HG03378 (cell line): Measurements from ENCODE around the gene SQSTM1.

Source experiments
- ATAC-seq: cut with Tn5 transposase; IDR thresholded peaks from one replicate; pipeline ENCODE4 v1.9.1; 2021; ENCODE audit warnings: mild to moderate bottlenecking, moderate library complexity; ENCODE audit not compliant: unreplicated experiment

Gene SQSTM1

DNA sequence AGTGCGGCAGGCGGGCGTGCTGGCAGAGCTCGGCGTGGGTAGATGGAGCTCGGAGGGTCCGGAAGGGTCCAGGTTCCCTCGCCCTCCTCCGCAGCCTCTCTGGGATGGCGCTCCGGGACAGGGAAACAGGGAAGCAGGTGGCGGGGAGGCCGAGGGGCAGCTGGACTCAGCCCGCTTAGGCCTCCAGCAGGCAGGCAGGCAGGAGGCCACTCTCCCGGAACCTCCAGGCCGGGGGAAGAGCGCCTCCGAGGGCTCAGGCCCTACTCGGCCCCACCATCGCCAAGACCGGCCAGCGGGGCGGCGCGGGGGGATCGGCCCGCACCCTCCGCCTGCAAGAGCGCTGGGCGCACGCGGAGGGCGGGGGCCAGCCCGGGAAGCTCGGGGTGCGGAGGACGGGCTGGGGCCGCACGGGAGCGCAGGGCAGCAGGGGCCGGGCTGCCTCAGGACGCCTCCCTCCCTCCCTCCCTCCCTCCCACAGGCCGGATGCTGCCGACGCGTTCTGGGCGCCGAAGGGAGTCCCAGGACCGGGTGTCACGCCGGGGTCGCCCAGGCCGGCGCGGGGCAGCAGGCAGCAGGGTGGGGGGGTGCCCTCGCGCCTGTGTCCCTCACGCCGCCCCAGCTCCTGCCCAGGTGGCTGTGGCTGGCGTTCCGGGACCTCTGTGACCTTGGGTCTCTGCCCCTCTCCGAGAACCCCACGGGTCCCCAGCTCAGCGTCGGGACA, 15.0 kb upstream of the SQSTM1 start:
- ATAC-seq, result no peak

DNA sequence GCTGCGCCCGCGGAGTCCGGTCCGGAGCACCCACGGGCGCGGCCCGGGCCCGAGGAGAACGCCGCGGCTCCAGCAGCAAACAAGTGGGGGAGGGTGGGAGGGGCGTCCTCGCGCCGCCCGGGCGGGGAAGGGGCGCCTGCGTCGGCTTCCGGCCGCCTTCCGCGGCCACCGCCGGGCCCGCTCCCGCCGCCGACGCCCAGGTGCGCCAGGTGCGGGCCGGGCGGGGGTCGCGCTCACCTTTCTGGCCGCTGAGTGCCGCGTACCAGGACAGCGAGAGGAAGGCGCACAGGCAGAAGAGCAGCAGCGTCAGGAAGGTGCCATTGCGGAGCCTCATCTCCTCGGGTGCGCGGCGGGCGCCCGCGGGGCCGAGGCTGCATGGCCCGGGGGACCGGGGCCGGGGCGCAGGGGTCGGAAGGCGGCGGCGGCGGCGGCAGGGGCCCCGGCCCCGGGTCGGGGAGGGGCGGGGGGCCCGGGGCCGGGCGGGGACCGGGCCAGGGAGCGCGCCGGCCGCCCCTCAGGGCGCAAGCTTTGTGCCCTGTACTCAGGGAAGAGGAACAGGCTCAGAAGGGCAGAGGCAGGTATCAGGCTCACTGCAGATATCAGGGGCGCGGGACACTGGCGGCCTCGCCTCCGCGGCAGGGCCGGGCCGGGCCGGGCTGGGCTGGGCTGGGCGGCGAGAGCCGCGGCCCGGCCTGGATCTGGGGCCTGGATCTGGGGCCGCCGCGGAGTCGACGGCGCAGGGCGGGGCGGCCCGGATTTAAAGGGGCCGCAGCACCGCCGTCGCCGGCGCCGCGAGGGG, 14.3 kb upstream of the SQSTM1 start, which contains the start of gene MGAT4B:
Gene MGAT4B, minus strand, starts transcription at position 617 of the 799 bp plus-strand sequence. Its CDS starts 283 bp downstream, at position 334.
- ATAC-seq, result peak; percentile 30

DNA sequence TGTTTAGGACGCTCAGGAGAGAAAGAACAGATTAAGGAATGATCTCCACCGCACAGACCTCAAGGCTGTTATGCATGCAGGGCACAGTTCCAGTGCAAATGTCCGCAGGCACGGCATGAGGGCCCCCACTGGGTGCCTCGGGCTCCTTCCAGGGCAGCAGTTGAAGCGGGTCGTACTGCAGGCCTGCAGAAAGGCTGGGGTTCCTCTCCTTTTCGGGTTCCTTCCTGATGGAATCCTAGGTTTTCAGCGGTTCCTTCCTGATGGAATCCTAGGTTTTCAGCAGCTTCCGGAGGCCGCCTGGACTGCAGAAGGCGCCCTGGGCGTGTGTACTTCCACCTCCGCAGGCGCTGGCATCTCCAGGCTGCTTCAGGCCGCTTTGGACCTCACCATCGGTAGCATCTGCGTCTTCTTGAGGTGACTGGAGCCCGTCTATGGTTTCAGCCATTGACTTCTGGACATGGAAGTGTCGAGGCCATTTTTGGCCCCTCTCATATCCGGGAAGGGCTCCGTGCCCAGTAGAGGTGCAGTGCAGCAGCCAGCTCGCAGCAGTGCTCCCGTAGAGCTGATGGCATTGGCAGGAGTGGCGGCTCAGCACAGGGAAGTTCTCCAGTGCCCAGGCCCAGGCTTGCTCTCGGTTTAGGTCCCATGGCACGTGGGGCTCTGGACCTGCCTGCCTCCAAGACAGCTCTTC, 8.4 kb upstream of the SQSTM1 start:
- ATAC-seq, result no peak

DNA sequence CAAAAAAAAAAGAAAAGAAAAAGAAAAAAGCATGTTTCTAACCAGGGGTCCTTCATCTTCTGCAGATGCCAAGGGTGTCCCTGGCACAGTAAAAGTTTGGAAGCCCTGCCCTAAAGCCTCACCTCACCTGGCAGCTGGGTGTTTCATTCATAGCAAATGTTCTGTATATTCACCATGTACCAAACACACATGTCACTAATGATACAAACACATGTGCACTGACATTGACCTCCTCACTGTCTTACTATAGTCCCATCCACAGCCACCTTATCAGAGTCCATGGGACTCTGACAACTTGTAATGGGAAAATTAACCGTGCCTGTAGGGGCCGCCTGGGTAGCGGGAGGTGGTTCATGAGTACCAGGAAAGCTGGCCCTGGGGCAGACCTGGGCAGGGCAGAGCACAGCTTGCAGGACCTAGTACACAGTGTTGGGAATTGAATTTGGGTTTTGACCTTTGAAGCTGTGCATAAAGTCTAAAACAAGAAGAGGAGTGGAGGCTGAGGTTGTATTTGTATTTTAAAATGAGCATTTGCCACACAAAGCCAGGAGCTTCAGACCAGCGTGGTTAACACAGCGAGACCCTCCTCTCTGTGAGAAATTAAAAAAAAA, 7.6 kb upstream of the SQSTM1 start:
- ATAC-seq, result no peak

DNA sequence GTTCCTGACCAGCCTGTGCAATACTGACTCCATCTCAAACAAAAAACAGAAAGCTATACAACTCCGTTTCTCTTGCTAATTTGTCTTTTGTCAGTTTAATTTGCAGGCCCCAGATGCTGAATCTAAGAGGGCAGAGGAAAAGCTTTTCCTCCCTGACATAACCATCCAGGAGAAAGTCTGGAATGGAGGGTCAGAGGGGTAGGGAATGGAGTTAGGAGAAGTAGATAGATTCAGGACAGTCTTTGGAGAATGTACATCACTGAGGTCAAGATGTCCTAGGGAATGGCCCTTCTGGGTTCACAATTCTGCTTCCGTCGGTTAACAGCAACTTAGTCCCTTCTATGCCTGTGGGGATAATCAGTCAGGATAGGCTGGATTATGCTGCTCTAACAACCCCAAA, 6.6 kb upstream of the SQSTM1 start:
- no peak for ATAC-seq

DNA sequence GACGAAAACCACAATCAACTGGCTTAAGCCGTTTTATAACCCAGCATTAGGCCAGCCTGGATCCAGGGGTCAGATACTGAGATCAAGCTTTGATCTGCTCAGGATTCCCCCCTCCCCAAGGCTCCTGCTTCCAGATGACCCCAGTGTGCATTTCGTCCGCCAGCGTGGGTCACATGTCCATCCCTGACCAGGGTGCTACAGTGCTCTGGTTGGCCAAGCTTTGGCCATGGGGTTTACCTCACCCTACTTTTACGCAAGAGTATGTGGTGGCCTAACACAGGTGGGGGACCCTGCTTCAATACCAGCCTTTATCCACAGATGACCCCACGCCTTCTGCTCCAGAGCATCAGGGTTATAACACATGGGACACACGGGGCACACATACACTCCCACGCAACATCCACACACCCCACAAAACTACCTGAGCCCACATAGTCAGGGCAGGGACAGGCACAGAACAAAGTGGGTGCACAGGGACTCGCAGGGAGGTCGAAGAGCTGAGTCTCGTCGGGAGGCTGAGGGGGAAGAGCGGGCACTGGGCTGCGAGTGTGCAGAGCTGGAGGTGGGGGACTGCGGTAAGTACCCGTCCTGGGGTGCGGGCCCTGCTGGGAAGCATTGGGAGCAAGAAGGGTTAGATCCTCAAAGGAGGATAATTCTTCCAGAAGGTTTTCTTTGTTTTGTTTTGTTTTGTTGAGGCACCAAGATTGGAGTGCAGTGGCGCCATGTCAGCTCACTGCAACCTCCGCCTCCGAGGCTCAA, 5.0 kb upstream of the SQSTM1 start:
- no peak for ATAC-seq

DNA sequence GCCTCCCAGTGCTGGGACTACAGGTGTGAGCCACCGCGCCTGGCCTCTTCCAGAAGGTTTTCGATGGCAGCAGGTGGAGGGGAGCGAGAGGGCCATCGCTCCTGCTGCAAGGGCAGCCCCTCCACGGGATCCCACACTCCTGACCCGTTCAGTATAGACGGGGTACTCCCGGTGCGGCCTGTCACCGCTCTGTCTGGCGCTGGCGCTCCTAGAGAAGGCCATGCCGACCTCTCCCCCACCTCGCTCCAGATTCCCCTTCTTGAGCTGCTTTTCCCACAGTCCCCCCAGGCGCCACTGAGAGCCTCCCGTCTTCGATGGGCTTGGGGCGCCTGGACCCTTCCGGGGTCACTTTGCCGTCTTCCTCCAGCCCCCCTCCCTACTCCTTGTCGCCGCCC, 4.3 kb upstream of the SQSTM1 start:
- no peak for ATAC-seq

DNA sequence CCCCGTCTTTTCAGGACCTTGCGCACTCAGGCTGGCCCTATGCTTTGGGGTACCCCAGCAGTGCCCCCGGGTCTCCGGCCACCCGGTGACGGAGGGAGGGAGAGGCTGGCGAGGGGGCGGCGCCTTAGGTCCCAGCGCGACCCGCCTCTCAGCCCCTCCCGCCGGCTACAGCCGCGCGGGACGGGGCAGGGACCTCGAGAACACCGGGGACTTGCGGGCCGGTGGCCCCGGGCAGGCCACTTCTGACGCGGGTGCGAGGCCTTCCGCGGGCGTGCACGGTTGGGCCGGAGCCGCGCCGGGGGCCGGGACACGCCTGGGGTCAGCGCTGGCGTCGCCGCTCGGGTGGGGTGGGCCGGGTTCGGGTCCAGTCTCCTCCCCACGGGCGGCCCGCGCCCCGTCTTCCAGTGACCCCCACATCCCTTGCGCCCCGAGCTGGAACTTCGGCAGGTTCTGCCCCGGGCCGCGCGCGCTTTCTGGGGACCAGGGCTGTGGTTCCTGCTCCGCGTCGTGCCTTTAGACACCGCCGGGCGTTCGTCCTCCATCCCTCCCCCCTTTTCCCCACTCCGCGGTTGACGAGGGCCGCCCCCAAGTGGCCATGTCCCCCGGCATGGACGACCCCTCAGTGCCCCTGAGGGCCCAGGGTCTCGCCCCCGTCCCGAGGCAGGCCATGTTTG, 3.8 kb upstream of the SQSTM1 start:
- ATAC-seq, result no peak

DNA sequence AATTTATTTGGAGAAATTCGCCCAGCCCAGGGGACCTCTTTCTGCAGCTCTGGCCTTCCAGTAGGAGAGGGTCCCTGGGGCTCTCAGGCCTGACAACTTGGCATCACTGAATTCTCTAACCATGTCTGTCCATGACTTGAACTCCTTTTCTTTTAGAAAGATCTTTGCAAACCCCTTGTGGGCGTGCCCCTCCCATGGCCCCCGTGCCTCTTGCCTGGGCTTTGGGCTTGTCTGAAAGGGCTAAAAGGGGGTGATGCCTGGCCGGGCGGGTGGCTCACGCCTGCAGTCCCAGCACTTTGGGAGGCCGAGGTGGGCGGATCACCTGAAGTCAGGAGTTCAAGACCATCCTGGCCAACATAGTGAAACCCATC, 3.2 kb upstream of the SQSTM1 start:
- no peak for ATAC-seq

DNA sequence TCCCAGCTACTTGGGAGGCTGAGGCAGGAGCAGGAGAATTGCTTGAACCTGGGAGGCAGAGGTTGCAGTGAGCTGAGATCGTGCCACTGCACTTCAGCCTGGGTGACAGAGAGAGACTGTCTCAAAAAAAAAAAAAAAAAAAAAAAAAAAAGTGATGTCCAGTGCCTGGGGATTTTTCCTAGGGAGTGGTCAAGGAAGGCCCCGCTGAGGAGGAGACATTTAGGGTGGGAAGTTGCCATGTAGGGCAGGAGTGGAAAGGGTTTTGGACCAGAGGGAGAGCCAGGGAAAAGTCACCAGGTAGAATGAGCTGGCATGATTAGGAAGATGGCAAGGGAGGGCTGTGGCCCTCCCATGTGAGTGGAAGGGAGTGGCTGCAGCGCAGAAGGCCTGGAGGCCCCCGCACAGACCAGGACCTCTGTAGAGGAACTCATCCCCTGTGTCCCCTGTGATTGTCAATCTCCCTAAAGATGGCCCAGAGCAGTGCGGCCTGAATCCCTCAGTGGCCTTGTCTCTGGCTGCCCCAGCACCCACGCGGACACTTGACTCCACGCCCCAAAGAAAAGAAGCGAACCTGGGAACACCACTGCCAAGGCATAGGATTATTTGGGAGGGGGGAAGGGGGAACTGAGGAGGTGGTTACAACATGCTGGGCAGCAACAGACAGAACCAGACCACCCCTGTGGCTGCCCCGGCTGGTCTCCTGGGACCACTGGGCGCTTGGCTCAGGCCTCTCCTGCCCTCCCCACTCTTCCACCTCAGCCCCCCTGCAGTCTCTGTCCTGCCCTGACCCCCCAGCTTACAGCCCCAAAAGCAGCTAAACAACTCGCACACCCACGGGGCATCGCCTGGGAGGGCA, 2.6 kb upstream of the SQSTM1 start:
- no peak for ATAC-seq

DNA sequence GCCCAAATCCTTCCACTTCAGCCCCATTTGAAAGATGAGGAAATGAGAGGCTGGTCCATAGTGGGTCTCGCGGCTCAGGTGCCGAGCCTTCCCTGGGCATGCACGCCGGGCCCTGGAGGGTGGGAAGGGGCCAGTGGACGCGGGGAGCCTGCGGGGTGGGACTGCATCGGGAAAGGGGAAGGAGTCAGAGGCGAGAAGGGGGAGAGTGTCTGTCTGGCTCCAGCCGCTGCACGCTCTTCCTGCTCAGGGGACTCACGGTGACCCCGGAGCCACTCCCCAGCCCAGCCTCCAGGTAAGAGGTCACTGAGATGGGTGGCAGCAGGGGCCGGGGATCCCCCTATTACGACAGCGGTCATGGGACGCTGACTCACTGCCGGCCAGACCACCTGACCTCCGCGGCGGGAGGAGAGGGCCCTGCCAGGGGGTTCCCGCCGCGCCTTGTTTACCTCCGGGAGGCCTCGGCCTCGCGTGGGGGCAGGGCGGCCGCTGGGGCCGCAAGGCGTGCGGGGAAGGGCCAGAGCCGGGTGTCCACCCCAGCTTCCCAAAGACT, 1.9 kb upstream of the SQSTM1 start:
- ATAC-seq, result peak; percentile 55

DNA sequence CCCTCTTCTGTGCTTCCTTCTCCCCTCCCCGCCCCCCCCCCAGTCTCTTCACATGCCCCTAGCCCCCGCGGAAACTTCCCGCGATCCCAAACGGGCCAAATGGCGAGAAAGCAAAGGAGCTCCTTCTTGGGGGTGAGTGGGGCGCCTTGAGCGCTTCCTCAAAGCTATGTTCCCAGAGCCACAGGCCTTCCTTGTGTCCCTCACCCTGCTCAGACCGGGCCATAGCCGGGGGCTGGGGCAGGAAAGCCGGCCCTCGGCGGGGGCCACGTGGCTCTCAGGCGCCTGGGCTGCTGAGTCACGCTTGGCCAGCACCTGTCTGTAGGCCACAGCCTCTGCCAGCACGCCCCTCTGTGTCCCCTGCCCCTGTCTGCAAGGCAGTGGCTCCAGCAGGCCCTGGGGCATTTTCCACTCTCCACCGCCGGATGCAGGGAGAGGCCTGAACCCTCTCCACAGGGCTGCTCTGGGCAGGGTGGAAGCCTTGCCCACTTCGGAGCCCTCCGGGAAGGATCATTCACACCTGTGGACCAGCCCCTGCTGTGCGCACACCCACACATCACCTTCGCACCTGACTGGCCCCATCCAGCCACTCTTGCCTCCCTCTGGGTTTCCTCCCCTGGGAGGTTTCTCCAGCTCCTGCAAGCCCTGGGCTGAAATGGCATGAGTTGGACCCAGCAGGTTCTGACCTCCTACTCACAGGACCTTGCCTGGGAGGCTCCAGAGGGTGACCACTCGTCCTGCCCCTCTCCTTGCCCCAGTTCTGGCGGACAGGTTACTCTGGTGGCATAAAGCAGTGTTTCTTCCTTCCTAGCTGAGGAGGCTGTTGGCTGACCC, 1.2 kb upstream of the SQSTM1 start:
- peak; percentile 18 for ATAC-seq

DNA sequence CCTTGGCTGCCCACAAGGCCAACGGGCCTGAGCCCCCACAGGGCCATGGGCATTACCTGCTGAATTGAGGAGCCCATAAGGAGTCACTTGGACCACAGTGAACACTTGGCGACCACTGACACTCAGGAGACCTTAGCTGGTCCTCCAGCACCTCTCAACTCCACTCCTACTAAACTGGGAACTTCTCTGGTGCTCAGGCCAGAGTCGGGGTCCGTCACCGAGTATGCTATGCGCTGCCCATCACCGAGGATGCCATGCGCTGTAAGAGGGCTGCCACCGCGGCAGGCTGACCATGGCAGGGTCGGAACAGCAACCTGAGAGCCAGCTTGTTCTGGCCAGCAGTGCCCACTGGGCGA, 600 bp upstream of the SQSTM1 start:
- no peak for ATAC-seq

DNA sequence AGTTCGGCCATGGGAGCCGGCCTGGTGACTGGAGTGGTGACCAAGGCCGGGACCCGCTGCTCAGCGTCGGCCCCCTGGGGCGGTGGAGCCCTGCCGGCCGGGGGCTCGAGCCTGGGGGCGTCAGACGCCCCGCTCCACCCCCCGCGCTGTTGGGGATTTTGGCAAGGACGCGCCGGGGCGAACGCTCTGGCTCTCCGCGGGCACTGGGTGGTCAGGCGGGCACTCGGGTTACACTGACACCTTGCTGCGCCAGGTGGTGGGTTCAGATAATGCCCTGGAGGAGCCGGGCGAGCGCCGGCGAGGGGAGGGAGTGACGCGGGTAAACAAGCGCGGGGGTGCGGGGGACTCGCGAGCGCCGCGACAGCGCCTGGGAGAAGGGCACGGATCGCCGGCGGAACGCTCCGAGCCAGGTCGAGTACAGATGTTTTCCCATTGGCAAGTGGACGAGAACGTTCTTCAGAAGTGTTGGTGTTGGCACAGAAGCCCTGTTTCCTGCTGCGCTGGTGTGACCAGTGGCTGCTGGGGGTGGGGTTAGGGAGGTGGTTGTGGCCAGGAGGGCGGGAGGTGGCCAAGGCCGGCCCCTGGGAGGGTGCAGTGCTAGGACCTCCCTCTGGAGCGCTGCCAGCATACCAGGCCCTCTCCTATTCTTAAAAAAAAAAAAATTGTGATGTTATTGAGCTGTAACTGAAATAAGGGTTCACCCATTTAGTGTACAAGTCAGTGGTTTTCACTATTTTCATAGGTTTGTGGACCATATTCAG, 773 bp downstream of the SQSTM1 start:
- ATAC-seq, result peak; percentile 31

DNA sequence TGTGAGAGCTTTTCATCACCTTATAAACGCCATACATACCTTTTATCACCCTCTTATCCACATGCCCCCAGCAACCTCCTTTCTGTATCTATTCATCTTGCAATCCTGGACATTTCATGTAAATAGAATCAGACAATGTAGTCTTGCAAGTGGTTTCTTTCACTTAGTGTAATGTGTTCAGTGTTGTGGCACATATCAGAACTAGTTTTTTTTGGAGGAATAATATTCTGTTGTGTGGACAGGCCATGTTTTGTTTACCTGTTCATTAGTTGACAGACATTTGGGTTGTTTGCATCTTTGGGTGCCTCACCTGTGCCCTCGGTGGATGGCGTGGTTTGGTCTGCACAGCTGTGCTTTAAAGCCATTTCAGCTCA, 1.3 kb downstream of the SQSTM1 start:
- ATAC-seq, result no peak

DNA sequence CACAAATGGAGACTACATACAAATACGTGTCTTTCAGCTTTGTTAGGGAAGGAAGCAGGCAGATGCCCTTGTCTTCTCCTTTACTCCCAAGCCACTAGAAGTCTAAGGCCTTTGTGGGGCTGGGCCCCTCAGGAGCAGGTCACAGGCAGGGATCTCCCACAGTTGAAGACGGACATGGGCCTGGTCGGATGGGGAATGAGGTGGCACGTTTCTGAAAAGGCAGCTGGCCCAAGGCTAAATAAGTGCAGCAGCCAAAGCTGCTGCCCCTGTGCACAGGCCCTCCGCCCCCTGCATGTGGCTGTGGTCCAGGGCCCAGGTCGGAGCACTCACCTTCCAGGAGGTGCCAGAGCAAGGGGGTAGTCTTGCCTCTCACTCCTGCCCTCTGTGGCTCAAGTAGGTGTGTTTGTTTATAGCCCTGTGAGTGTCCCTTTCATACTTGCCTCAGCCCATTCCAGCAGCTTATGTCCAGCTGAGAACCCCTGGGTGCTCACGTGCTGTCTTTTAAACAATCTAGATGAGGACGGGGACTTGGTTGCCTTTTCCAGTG, 1.8 kb downstream of the SQSTM1 start:
- ATAC-seq, result no peak
